Testis (tissue), 2 donors: ENCODE results near the gene BECN2.

Experiments used
- CTCF ChIP-seq, 3 experiments: fragments of 450-650 bp in 2 of 3; fragments of 200-600 bp in 1 of 3; sonication (generic) in 1 of 3; IDR thresholded peaks; one replicate each; pipeline ENCODE4 v1.5.1; 2016 to 2019; ENCODE audit warnings: antibody characterized with exemption in 3 of 3, mild to moderate bottlenecking in 2 of 3, moderate library complexity in 1 of 3
- POLR2A ChIP-seq: fragments of 450-650 bp; IDR thresholded peaks from one replicate; pipeline ENCODE4 v1.6.1; 2017; ENCODE audit warnings: antibody characterized with exemption, mild to moderate bottlenecking, moderate library complexity

- TF ChIP-seq POLR2A, result no peak
- no peak for TF ChIP-seq CTCF (IDR thresholded peaks at IDR 0.05)
These were observed 41.4 kb upstream of the BECN2 start for GRCh38 chr1:241916196-241916595.
